LNCAP (cell line): ENCODE results near the gene NEDD4L.

Experiments
- CTCF ChIP-seq: fragments of 450-650 bp; IDR thresholded peaks from 2 replicates; pipeline ENCODE4 v1.5.1; 2017; ENCODE audit warnings: mild to moderate bottlenecking

Gene NEDD4L

GRCh38 chr18:58098706-58099105, 54.7 kb downstream of the NEDD4L start:
- TF ChIP-seq CTCF = no peak

- TF ChIP-seq CTCF = no peak
Observed at GRCh38 chr18:58100154-58100553, 56.1 kb downstream of the NEDD4L start.

- TF ChIP-seq CTCF = no peak
Observed at GRCh38 chr18:58101291-58101794, 57.3 kb downstream of the NEDD4L start.

GRCh38 chr18:58102018-58102417, 58.0 kb downstream of the NEDD4L start:
- TF ChIP-seq CTCF = no peak

GRCh38 chr18:58102875-58103274, 58.8 kb downstream of the NEDD4L start:
- no peak for TF ChIP-seq CTCF

- no peak for TF ChIP-seq CTCF
Observed at GRCh38 chr18:58103339-58103985, 59.4 kb downstream of the NEDD4L start.

- no peak for TF ChIP-seq CTCF
Observed at GRCh38 chr18:58104096-58104495, 60.1 kb downstream of the NEDD4L start.
